Erythroblast (primary cell): ENCODE data around the gene TLR3.

Experiments used
- GATA1 ChIP-seq: IDR thresholded peaks from 2 replicates; pipeline ENCODE4 v1.6.1; 2011; ENCODE audit warnings: low read depth, mild to moderate bottlenecking, control low read depth, low read length, moderate library complexity
- POLR2A ChIP-seq: IDR thresholded peaks from 2 replicates; pipeline ENCODE4 v1.6.1; 2011; ENCODE audit warnings: mild to moderate bottlenecking, low read length

DNA sequence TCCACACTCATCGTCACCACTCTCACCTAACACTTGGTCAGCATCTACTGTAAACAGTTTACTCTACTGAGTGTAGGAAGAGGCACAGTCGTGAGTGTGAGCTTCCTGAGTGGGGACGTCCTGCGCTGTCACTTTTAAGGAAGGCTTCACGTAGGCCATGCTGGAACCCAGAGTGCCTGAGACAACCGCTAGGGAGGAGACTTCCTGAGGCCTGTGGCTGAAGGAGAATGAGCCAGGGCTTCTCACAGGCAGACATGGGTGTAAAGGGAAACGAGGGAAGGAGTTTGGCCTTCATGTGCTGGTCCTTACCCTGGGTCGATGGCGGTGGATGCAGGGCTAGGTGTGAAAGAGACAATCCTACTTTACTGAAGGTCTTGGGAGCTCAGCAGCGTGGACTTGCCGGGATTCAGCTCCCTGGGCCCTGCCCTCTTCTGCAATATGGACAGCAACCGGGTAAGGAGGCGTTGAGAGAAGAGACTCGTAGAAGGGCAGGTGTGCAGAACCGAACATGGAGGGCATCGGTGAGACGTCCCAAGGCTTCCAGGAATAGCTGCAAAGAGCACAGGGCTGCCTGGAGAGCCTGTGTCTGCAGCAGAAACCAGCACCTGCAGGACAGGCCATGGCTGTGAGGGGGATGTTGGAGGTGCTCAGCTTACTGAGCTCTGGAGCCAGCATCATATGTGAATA is 48.7 kb upstream of the TLR3 start:
- no peak for TF ChIP-seq GATA1
- no peak for TF ChIP-seq POLR2A
